Activated naive CD8-positive, alpha-beta T cell treated with anti-CD3 and anti-CD28 coated beads, Interleukin-2, amount 50 U/mL, for 24 hours (primary cell): ENCODE results near the gene GAN.

Experiments
- ATAC-seq: fragments of 150-1000 bp; cut with Tn5 transposase; one replicate; pipeline ENCODE4 v1.10.0; 2021
- DNase-seq: peaks from one replicate; pipeline ENCODE4 v3.0.0; 2021
- H3K27ac Mint-ChIP-seq: one replicate; pipeline ENCODE4 v1.8.0; 2021; ENCODE audit warnings: mild to moderate bottlenecking, mixed read lengths
- H3K27me3 Mint-ChIP-seq: one replicate; pipeline ENCODE4 v1.8.0; 2021; ENCODE audit warnings: mixed read lengths
- H3K36me3 Mint-ChIP-seq: one replicate; pipeline ENCODE4 v1.8.0; 2021; ENCODE audit warnings: low read depth, mixed read lengths
- H3K4me1 Mint-ChIP-seq: one replicate; pipeline ENCODE4 v1.8.0; 2021; ENCODE audit warnings: mixed read lengths
- H3K4me3 Mint-ChIP-seq: one replicate; pipeline ENCODE4 v1.8.0; 2021; ENCODE audit warnings: mild to moderate bottlenecking, moderate library complexity, mixed read lengths
- H3K9me3 Mint-ChIP-seq: one replicate; pipeline ENCODE4 v1.8.0; 2021; ENCODE audit warnings: mixed read lengths

The GAN gene

DNA sequence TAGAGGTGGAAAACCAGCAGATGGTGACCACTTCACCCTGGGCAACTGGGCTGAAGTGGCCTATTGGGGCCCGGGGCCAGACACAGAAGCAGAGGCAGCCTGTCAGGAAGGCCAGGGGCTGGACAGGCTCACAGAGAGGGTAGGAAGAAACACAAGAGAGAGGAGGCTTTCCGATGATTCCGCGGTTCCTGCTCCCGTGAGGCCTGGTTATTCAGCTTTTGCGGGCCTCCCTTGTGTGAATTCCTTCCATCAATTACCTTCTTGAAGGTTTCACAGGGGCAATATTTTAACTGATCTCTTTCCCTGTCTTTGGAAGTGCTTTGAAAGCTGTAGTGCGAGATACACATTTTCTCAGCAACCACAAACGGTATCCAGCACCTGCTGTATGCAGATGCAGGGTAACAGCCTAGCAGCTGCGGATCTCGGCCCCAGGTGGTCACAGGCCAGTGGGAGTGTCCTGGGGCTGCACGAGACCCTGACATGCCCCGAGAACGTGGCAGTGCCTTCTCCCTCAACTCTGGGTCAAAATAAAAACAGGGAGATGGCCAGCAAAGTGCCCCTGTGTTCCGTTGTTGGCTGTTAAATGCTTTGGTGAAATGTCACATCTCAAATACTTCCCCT lies 118.3 kb downstream of the GAN start:
- H3K27me3 Mint-ChIP-seq = peaks cover 10% of the 10 kb centered on the region
- no peaks in the 10 kb centered on the region for H3K36me3 Mint-ChIP-seq
- no peaks in the 10 kb centered on the region for H3K9me3 Mint-ChIP-seq
- ATAC-seq (no peak), DNase-seq (no peak)
- no peak overlapping the region for H3K4me3 Mint-ChIP-seq
- H3K27ac Mint-ChIP-seq = no peak overlapping the region
- peaks cover 5% of the 10 kb centered on the region for H3K4me1 Mint-ChIP-seq

DNA sequence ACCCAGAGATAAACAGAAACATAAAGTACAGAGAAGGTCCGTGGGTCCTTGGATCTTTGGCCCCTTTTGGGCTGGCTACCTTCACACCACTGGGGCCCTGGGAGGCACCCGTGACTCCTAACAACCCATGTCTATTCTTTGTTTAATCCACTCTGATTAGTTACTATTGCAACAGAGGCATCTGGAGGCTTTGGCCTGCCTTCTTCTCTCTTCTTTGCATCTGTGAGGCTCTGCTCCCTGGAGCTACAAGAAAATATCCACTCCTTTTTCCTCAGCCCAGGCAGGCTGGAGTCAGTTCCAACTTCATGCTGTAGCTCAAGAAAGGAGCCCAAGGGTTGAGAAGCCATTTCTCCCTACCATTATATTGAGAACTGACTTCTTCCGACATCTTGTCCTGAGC lies 120.3 kb downstream of the GAN start:
- peaks cover 6% of the 10 kb centered on the region for H3K4me1 Mint-ChIP-seq
- no peak for ATAC-seq
- no peak overlapping the region for H3K4me3 Mint-ChIP-seq
- DNase-seq = no peak
- H3K27ac Mint-ChIP-seq = no peak overlapping the region
- no peaks in the 10 kb centered on the region for H3K9me3 Mint-ChIP-seq
- H3K36me3 Mint-ChIP-seq = no peaks in the 10 kb centered on the region
- peaks cover 15% of the 10 kb centered on the region for H3K27me3 Mint-ChIP-seq

DNA sequence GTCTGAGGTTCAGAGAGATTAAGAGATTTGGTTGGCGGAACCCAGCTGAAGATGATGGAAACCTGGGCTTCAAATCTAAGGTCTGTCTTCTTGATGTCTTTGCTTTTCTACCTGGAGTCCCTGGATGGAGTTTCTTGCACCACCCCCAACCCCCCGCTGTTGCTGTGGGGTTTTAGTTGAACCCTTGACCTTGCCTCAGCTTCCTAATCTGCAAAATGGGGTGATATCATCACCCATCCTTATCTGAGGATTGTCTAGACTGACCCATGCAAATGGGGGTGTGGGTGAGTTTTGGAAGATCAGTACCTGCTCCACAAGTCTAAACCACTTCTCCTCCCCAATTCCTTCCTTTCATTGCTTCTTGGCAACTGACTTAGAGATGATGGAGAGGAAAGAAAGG lies 120.8 kb downstream of the GAN start:
- peaks cover 6% of the 10 kb centered on the region for H3K4me1 Mint-ChIP-seq
- H3K27ac Mint-ChIP-seq = no peak overlapping the region
- ATAC-seq (no peak), DNase-seq (no peak)
- H3K36me3 Mint-ChIP-seq = no peaks in the 10 kb centered on the region
- H3K27me3 Mint-ChIP-seq = peaks cover 15% of the 10 kb centered on the region
- no peak overlapping the region for H3K4me3 Mint-ChIP-seq
- H3K9me3 Mint-ChIP-seq = no peaks in the 10 kb centered on the region

DNA sequence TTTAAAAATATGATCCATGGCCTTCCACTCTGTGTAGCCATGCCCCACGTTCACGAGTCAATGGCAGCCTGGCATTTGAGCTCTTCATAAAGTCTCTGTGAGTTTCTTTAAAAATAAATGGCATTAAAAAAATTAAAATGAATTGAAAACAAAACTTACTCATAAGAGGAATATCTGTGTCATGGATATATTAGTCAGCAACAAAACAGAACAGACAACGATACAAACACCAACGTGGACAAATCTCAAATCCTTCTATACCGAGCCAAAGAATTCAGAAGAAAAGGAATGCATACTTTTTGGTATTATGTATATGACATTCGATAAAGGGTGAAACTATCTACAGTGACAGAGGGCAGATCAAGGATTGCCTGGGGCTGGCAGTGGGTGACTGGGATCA lies 121.6 kb downstream of the GAN start:
- Mint-ChIP-seq H3K27me3 (peaks cover 15% of the 10 kb centered on the region), H3K4me3 (no peak overlapping the region), H3K36me3 (no peaks in the 10 kb centered on the region), H3K9me3 (no peaks in the 10 kb centered on the region), H3K4me1 (peaks cover 3% of the 10 kb centered on the region), H3K27ac (no peak overlapping the region)
- DNase-seq (no peak), ATAC-seq (no peak)

DNA sequence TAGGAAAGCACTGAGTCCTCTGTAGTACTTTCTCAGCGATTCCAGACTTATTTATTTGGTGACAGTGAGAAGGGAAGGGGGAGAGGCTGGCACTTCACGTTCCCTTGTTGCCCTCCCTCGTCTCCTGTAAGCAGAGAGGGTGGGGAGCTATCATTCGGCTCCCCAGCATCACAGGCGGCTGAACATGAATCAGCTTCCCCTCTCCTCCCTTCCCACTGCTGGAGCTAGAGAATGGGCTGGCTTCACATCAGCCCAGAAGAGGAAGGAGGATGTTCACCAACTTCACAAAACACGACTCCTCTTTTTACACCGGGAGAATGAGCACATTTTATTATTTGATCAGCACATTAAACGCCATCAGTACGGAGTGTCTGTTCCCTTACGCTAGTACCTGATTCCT lies 123.1 kb downstream of the GAN start:
- DNase-seq (no peak), ATAC-seq (no peak)
- no peak overlapping the region for H3K4me3 Mint-ChIP-seq
- no peaks in the 10 kb centered on the region for H3K9me3 Mint-ChIP-seq
- peaks cover 5% of the 10 kb centered on the region for H3K4me1 Mint-ChIP-seq
- peaks cover 15% of the 10 kb centered on the region for H3K27me3 Mint-ChIP-seq
- H3K27ac Mint-ChIP-seq = no peak overlapping the region
- H3K36me3 Mint-ChIP-seq = no peaks in the 10 kb centered on the region
